Activated naive CD4-positive, alpha-beta T cell treated with anti-CD3 and anti-CD28 coated beads for 36 hours (primary cell): Measurements from ENCODE around the gene IFNK. TPM values are rescaled to one million over a fixed set of nuclear protein-coding genes. Genes with fewer than 3 reads are reported as not detected.
A peak's percentile ranks its signal among the peaks of the same experiment; 100 is the strongest.

Experiments used
- CTCF ChIA-PET: fragments of 350-600 bp; sonication (Branson Sonifier 250); formaldehyde crosslinking; loops from one replicate; lab custom pipeline; 2021; ENCODE audit warnings: antibody characterized with exemption; lab: Charles Lee
- DNase-seq: peaks from one replicate; pipeline ENCODE4 v3.0.0-alpha.2; 2020
- H3K27ac Mint-ChIP-seq: one replicate; pipeline ENCODE4 v1.8.0; 2021; ENCODE audit warnings: mild to moderate bottlenecking, mixed read lengths
- H3K27me3 Mint-ChIP-seq: one replicate; pipeline ENCODE4 v1.8.0; 2021; ENCODE audit warnings: low read depth, mixed read lengths
- H3K36me3 Mint-ChIP-seq: one replicate; pipeline ENCODE4 v1.8.0; 2021; ENCODE audit warnings: low read depth, mixed read lengths
- H3K4me1 Mint-ChIP-seq: one replicate; pipeline ENCODE4 v1.8.0; 2021; ENCODE audit warnings: low read depth, mixed read lengths
- H3K4me3 Mint-ChIP-seq: one replicate; pipeline ENCODE4 v1.8.0; 2021; ENCODE audit warnings: mild to moderate bottlenecking, moderate library complexity, mixed read lengths
- H3K9me3 Mint-ChIP-seq: one replicate; pipeline ENCODE4 v1.8.0; 2021; ENCODE audit warnings: mixed read lengths
- intact Hi-C: fragments of 100-400 bp; cut with micrococcal nuclease; formaldehyde crosslinking; loops from one replicate; pipeline ENCODE4 v1.15.1; 2023
- total RNA-seq, 2 experiments: library from RNA; stranded (reverse); gene quantifications; one replicate each; pipeline ENCODE4 v1.2.3, GENCODE V29; 2021

The IFNK gene
- total RNA-seq, 2 experiments from 2014 or later, result 0.24 TPM; not detected in 1

DNA sequence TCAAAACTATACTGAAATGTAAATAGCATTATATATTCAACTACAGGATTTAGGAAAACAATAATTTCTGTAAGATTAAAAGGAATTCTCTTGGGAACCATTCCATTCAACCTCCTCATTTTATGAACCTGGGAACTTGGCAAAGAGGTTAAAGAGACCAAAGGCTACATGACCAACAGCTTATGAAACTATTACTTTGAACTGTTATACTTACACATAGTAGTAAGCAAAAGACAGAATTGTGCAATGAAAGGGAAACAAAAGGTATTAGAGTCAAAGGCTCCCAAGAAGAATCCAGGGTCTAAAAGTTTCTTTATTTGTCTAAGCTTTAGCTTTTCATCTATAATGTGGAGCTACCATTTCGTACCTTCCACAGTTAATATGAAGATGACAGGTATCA, 42.0 kb downstream of the IFNK start:
- peaks cover 48% of the 10 kb centered on the region for H3K4me1 Mint-ChIP-seq
- peaks cover 22% of the 10 kb centered on the region for H3K36me3 Mint-ChIP-seq
- CTCF ChIA-PET, result no interaction called here
- H3K27ac Mint-ChIP-seq, result no peak overlapping the region
- no peak for DNase-seq
- intact Hi-C loops, result no loop called here
- no peaks in the 10 kb centered on the region for H3K27me3 Mint-ChIP-seq
- no peak overlapping the region for H3K4me3 Mint-ChIP-seq
- no peaks in the 10 kb centered on the region for H3K9me3 Mint-ChIP-seq

- Mint-ChIP-seq H3K36me3 (peaks cover 22% of the 10 kb centered on the region), H3K27ac (no peak overlapping the region), H3K9me3 (no peaks in the 10 kb centered on the region), H3K4me1 (peaks cover 57% of the 10 kb centered on the region), H3K27me3 (no peaks in the 10 kb centered on the region), H3K4me3 (no peak overlapping the region)
- DNase-seq, result no peak
- CTCF ChIA-PET, result interaction anchor here (0.7 kb wide), 1 partner anchor 121 kb away, joined by 3 read pairs; no protein-coding TSS in a partner anchor
- intact Hi-C loops, result no loop called here
Observed at GRCh38 chr9:27569406-27569805, 45.3 kb downstream of the IFNK start.

DNA sequence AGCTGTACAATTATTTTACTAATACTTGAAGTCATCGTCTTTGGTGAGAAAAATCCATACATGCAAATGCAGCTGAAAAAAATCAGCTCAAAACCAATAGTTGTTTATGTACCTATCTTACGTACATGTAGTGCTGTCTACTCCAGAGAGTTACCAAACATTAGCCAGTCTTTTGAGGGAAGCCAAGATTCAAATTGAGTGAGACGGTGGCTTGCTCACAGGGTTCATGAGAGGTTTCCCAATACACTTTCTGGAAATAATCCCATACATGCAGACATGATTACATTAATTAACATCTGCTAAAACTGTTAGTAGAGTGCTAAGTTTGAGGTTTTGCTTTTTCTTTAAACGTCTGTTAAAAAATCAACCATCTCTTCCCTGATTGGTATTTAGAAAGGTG, 46.9 kb downstream of the IFNK start:
- intact Hi-C loops, result no loop called here
- Mint-ChIP-seq H3K36me3 (peaks cover 14% of the 10 kb centered on the region), H3K9me3 (no peaks in the 10 kb centered on the region), H3K4me1 (peaks cover 49% of the 10 kb centered on the region), H3K27ac (no peak overlapping the region), H3K4me3 (no peak overlapping the region), H3K27me3 (no peaks in the 10 kb centered on the region)
- no peak for DNase-seq
- CTCF ChIA-PET, result interaction anchor here (1.0 to 1.5 kb wide), 2 partner anchors 9 to 238 kb away, joined by 3 to 4 read pairs; no protein-coding TSS in a partner anchor

GRCh38 chr9:27572061-27572460, 48.0 kb downstream of the IFNK start:
- peaks cover 42% of the 10 kb centered on the region for H3K4me1 Mint-ChIP-seq
- H3K36me3 Mint-ChIP-seq, result peaks cover 6% of the 10 kb centered on the region
- peak overlapping the region; percentile 83 for H3K4me3 Mint-ChIP-seq
- no peak for DNase-seq
- no peaks in the 10 kb centered on the region for H3K27me3 Mint-ChIP-seq
- CTCF ChIA-PET, result no interaction called here
- peak overlapping the region; percentile 100 for H3K27ac Mint-ChIP-seq
- no peaks in the 10 kb centered on the region for H3K9me3 Mint-ChIP-seq
- intact Hi-C loops, result loop anchor here (2.0 kb wide), 1 partner anchor 213 kb away; no protein-coding TSS in a partner anchor

DNA sequence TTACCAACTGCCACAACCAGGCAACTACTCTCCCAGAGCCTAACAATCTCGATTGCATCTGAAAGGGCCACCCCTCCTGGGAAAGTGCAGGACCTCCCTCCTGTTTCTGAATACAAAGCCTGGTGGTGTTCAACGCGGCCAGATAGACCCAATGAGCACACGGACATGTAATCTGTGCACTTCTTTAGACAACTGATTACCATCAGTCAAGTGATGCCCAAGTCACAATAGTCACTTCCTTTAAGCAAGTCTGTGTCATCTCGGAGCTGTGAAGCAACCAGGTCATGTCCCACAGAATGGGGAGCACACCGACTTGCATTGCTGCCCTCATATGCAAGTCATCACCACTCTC, 48.5 kb downstream of the IFNK start:
- Mint-ChIP-seq H3K36me3 (peaks cover 5% of the 10 kb centered on the region), H3K4me1 (peaks cover 41% of the 10 kb centered on the region), H3K27ac (peak overlapping the region; percentile 100), H3K4me3 (peak overlapping the region; percentile 83), H3K9me3 (no peaks in the 10 kb centered on the region), H3K27me3 (no peaks in the 10 kb centered on the region)
- CTCF ChIA-PET, result no interaction called here
- DNase-seq, result peak; percentile 81
- intact Hi-C loops, result loop anchor here (2.0 kb wide), 1 partner anchor 212 kb away; no protein-coding TSS in a partner anchor

GRCh38 chr9:27572918-27573633, 49.0 kb downstream of the IFNK start, which contains the start of gene C9orf72:
Gene C9orf72 (minus strand): TSS chr9:27573481. CDS start chr9:27567120, 6,361 bp downstream.
- intact Hi-C loops, result loop anchor here (1.0 to 2.0 kb wide), 10 partner anchors 8 to 681 kb away; partner anchors contain the start of genes CAAP1, IFT74, MOB3B and PLAA
- H3K27me3 Mint-ChIP-seq, result no peaks in the 10 kb centered on the region
- H3K36me3 Mint-ChIP-seq, result peaks cover 5% of the 10 kb centered on the region
- peaks cover 39% of the 10 kb centered on the region for H3K4me1 Mint-ChIP-seq
- peak within 1 kb of the TSS; percentile 100 for H3K27ac Mint-ChIP-seq
- CTCF ChIA-PET, result no interaction called here
- peaks cover 2% of the 10 kb centered on the region for H3K9me3 Mint-ChIP-seq
- peak; percentile 87 for DNase-seq
- peak within 1 kb of the TSS; percentile 83 for H3K4me3 Mint-ChIP-seq

GRCh38 chr9:27573634-27574590, 49.8 kb downstream of the IFNK start:
- Mint-ChIP-seq H3K27ac (peak overlapping the region; percentile 100), H3K36me3 (peaks cover 5% of the 10 kb centered on the region), H3K27me3 (no peaks in the 10 kb centered on the region), H3K4me3 (peak overlapping the region; percentile 83), H3K9me3 (peaks cover 6% of the 10 kb centered on the region), H3K4me1 (peaks cover 37% of the 10 kb centered on the region)
- peak; percentile 99 for DNase-seq
- intact Hi-C loops, result loop anchor here (1.0 to 2.0 kb wide), 10 partner anchors 9 to 682 kb away; partner anchors contain the start of genes CAAP1, IFT74, MOB3B and PLAA
- CTCF ChIA-PET, result no interaction called here

Other genes with a start within 250 kb of the IFNK start
- not detected for gene EQTN, start 227.1 kb upstream of the IFNK start, total RNA-seq
- gene MOB3B, start 5.5 kb downstream of the IFNK start, total RNA-seq, result 1 to 10 TPM; 3.0 to 3.2 TPM
- gene C9orf72, start 49.2 kb downstream of the IFNK start, total RNA-seq, result 10 to 100 TPM; 23.3 to 27.5 TPM